ENCODE results near the gene ZNF654. TPM values are rescaled to one million over a fixed set of nuclear protein-coding genes. Genes with fewer than 3 reads are reported as not detected.

The ZNF654 gene
- total and polyA plus RNA-seq, 10 of the 15 experiments (the other 5 are each of a cell fraction or from before 2014, with no cell fraction given), result 2.7 to 14.2 (median 10.0) TPM

GRCh38 chr3:88149509-88150362, 90.7 kb downstream of the ZNF654 start, which contains the start of gene C3orf38 (continued):
- TF ChIP-seq ZNF687 (IDR thresholded peaks at IDR 0.05), result peak; percentile 66; the same call in 1 of the 2 replicates
- TF ChIP-seq JUNB (IDR thresholded peaks at IDR 0.05), result no peak
- peak; percentile 71 to 75 for TF ChIP-seq IKZF2 (IDR thresholded peaks at IDR 0.05)
- TF ChIP-seq RAD51 (IDR thresholded peaks at IDR 0.05), result no peak
- peak; percentile 86; the same call in 1 of the 2 replicates for TF ChIP-seq RB1 (IDR thresholded peaks at IDR 0.05; ENCODE audit: borderline replicate concordance)
- TF ChIP-seq PML (IDR thresholded peaks at IDR 0.05; ENCODE audit: low read length), result peak; percentile 79
- TF ChIP-seq SMC3 (IDR thresholded peaks at IDR 0.05; ENCODE audit: borderline replicate concordance, low read length), result no peak
- 0 out of 2 replicates have a peak, but pooled peaks have one; percentile 36 for TF ChIP-seq POLR2AphosphoS2 (IDR thresholded peaks at IDR 0.05; ENCODE audit: low read depth, low read length)
- peak; percentile 63; the same call in 1 of the 2 replicates for TF ChIP-seq PKNOX1 (IDR thresholded peaks at IDR 0.05)
- TF ChIP-seq, protein P1, sequence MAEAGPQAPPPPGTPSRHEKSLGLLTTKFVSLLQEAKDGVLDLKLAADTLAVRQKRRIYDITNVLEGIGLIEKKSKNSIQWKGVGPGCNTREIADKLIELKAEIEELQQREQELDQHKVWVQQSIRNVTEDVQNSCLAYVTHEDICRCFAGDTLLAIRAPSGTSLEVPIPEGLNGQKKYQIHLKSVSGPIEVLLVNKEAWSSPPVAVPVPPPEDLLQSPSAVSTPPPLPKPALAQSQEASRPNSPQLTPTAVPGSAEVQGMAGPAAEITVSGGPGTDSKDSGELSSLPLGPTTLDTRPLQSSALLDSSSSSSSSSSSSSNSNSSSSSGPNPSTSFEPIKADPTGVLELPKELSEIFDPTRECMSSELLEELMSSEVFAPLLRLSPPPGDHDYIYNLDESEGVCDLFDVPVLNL (IDR thresholded peaks at IDR 0.05; ENCODE audit: low read depth, low read length), result peak; percentile 95
- TF ChIP-seq MEF2A (IDR thresholded peaks at IDR 0.05; ENCODE audit: insufficient read depth, low read depth, low read length), result no peak
- TF ChIP-seq BACH1 (IDR thresholded peaks at IDR 0.05; ENCODE audit: borderline replicate concordance), result peak; percentile 42; the same call in 1 of the 2 replicates
- peak in 1 of 2 experiments; percentile 39; a peak in 1 of 4 replicates for TF ChIP-seq ETV6 (conservative IDR thresholded peaks at IDR 0.05 in 1 of 2, IDR thresholded peaks at IDR 0.05 in 1 of 2; ENCODE audit: borderline replicate concordance in 1 of 2, low read depth in 1 of 2)
- no peak for TF ChIP-seq SMAD1 (IDR thresholded peaks at IDR 0.05; ENCODE audit: low read depth, partially characterized antibody)
- peak; percentile 79; the same call in 1 of the 2 replicates for TF ChIP-seq STAT1 (conservative IDR thresholded peaks at IDR 0.05)
- TF ChIP-seq NBN (IDR thresholded peaks at IDR 0.05), result peak; percentile 86
- TF ChIP-seq RUNX3 (IDR thresholded peaks at IDR 0.05; ENCODE audit: low read length), result peak; percentile 74
- peak; percentile 79 for TF ChIP-seq EED (IDR thresholded peaks at IDR 0.05; ENCODE audit: low read depth)
- 0 out of 2 replicates have a peak, but pooled peaks have one; percentile 37 for TF ChIP-seq ZBED1 (IDR thresholded peaks at IDR 0.05; ENCODE audit: borderline replicate concordance)
- no peak for TF ChIP-seq SUZ12 (IDR thresholded peaks at IDR 0.05; ENCODE audit: unreplicated experiment)
- peak; percentile 66 for TF ChIP-seq HDAC6 (IDR thresholded peaks at IDR 0.05; ENCODE audit: unreplicated experiment)
- no peak for TF ChIP-seq NFXL1 (IDR thresholded peaks at IDR 0.05; ENCODE audit: borderline replicate concordance)
- TF ChIP-seq STAT3 (IDR thresholded peaks at IDR 0.05; ENCODE audit: low read depth, low read length), result no peak
